A673 (cell line): ENCODE results near the gene SH2D1A. TPM values are rescaled to one million over a fixed set of nuclear protein-coding genes. Genes with fewer than 3 reads are reported as not detected.

Source experiments
- BruUV-seq: library from RNA; stranded (reverse); fragments of 400-500 nt; replicated peaks from 2 replicates; lab custom pipeline; 2021; lab: Mats Ljungman, UMichigan
- CTCF ChIA-PET: fragments of 300-600 bp; sonication (Branson Sonifier 250); formaldehyde crosslinking; loops from one replicate; lab custom pipeline; 2022; ENCODE audit warnings: antibody characterized with exemption; lab: Charles Lee
- POLR2A ChIA-PET: fragments of 300-600 bp; sonication (Branson Sonifier 250); formaldehyde crosslinking; loops from one replicate; lab custom pipeline; 2022; ENCODE audit warnings: antibody characterized with exemption; ENCODE audit not compliant: low non-redundant PET; lab: Charles Lee
- DNase-seq: peaks from one replicate; pipeline ENCODE4 v3.0.0-alpha.2; 2015; ENCODE audit warnings: low spot score
- H3K27ac ChIP-seq: fragments of 200-600 bp; sonication (generic); 2 replicates; pipeline ENCODE4 v1.5.1; 2016; ENCODE audit warnings: mixed run types, low read depth, mild to moderate bottlenecking, mixed read lengths, antibody characterized with exemption, low read length; ENCODE audit not compliant: poor library complexity, severe bottlenecking
- H3K27me3 ChIP-seq: fragments of 200-600 bp; sonication (generic); replicated peaks from 2 replicates; pipeline ENCODE4 v1.6.1; 2017; ENCODE audit warnings: mixed run types, low read depth, mild to moderate bottlenecking, mixed read lengths, antibody characterized with exemption, low read length; ENCODE audit not compliant: insufficient read depth, poor library complexity
- H3K36me3 ChIP-seq: fragments of 200-600 bp; sonication (generic); 2 replicates; pipeline ENCODE4 v1.6.1; 2016; ENCODE audit warnings: mixed run types, mild to moderate bottlenecking, mixed read lengths, antibody characterized with exemption, low read length; ENCODE audit not compliant: insufficient read depth, poor library complexity, severe bottlenecking
- H3K4me1 ChIP-seq: fragments of 200-600 bp; sonication (generic); 2 replicates; pipeline ENCODE4 v1.6.1; 2017; ENCODE audit warnings: mixed run types, mild to moderate bottlenecking, mixed read lengths, antibody characterized with exemption, low read length; ENCODE audit not compliant: insufficient read depth, poor library complexity, severe bottlenecking
- H3K4me3 ChIP-seq: fragments of 200-600 bp; sonication (generic); 2 replicates; pipeline ENCODE4 v1.5.1; 2016; ENCODE audit warnings: low read depth, mixed run types, mild to moderate bottlenecking, mixed read lengths, low read length; ENCODE audit not compliant: poor library complexity, severe bottlenecking
- H3K9me3 ChIP-seq: fragments of 200-600 bp; sonication (generic); 2 replicates; pipeline ENCODE4 v1.6.1; 2016; ENCODE audit warnings: mixed run types, low read depth, mild to moderate bottlenecking, mixed read lengths, antibody characterized with exemption, low read length; ENCODE audit not compliant: poor library complexity, severe bottlenecking
- CTCF ChIP-seq: fragments of 300-800, 200-600 bp; sonication (generic); conservative IDR thresholded peaks from 2 replicates; pipeline ENCODE4 v1.5.1; 2017; ENCODE audit warnings: low read depth, mild to moderate bottlenecking, antibody characterized with exemption, low read length, moderate library complexity, mixed read lengths
- EZH2 ChIP-seq: fragments of 200-600 bp; sonication (generic); IDR thresholded peaks from 2 replicates; pipeline ENCODE4 v1.6.1; 2017; ENCODE audit warnings: borderline replicate concordance, low read depth, mild to moderate bottlenecking, mixed read lengths, antibody characterized with exemption, low read length; ENCODE audit not compliant: poor library complexity, severe bottlenecking
- intact Hi-C: fragments of 100-400 bp; cut with micrococcal nuclease; formaldehyde crosslinking; loops from one replicate; pipeline ENCODE4 v1.10.0; 2022; ENCODE audit not compliant: unreplicated experiment
- total RNA-seq: library from RNA; stranded (reverse); gene quantifications from 2 replicates; pipeline ENCODE4 v1.2.3, GENCODE V29; 2021

Gene SH2D1A
- total RNA-seq, 1 experiment from 2014 or later = 0.71 TPM

- no peaks in the 10 kb centered on the region for H3K27me3 ChIP-seq
- intact Hi-C loops = loop anchor here (5.0 kb wide), 1 partner anchor 739 kb away; no protein-coding TSS in a partner anchor
- ChIA-PET CTCF (no interaction called here), POLR2A (interaction anchor here (0.7 kb wide), 1 partner anchor 1405 kb away, joined by 4 read pairs; no protein-coding TSS in a partner anchor)
- H3K4me3 ChIP-seq = no peak overlapping the region
- DNase-seq = no peak
- H3K9me3 ChIP-seq = no peaks in the 10 kb centered on the region
- no TSS peak for BruUV-seq
- H3K27ac ChIP-seq = no peak overlapping the region
- no peak for TF ChIP-seq EZH2
- TF ChIP-seq CTCF = no peak
- no peaks in the 10 kb centered on the region for H3K36me3 ChIP-seq
- H3K4me1 ChIP-seq = no peaks in the 10 kb centered on the region
These were observed 46.9 kb downstream of the SH2D1A start for GRCh38 chrX:124393238-124393637.

- Histone ChIP-seq H3K27me3 (no peaks in the 10 kb centered on the region), H3K9me3 (no peaks in the 10 kb centered on the region), H3K36me3 (no peaks in the 10 kb centered on the region), H3K4me3 (no peak overlapping the region), H3K4me1 (no peaks in the 10 kb centered on the region), H3K27ac (no peak overlapping the region)
- CTCF ChIA-PET = no interaction called here
- no TSS peak for BruUV-seq
- POLR2A ChIA-PET = interaction anchor here (0.7 kb wide), 1 partner anchor 1406 kb away, joined by 4 read pairs; no protein-coding TSS in a partner anchor
- no peak for DNase-seq
- intact Hi-C loops = loop anchor here (5.0 kb wide), 1 partner anchor 739 kb away; no protein-coding TSS in a partner anchor
- TF ChIP-seq EZH2 (no peak), CTCF (no peak)
These were observed 47.3 kb downstream of the SH2D1A start for GRCh38 chrX:124393659-124394058.

GRCh38 chrX:124395145-124395880 is 49.0 kb downstream of the SH2D1A start:
- TF ChIP-seq EZH2 (no peak), CTCF (no peak)
- Histone ChIP-seq H3K27ac (no peak overlapping the region), H3K36me3 (no peaks in the 10 kb centered on the region), H3K27me3 (no peaks in the 10 kb centered on the region), H3K4me3 (no peak overlapping the region), H3K4me1 (no peaks in the 10 kb centered on the region), H3K9me3 (no peaks in the 10 kb centered on the region)
- POLR2A ChIA-PET = no interaction called here
- intact Hi-C loops = no loop called here
- no peak for DNase-seq
- no TSS peak for BruUV-seq
- CTCF ChIA-PET = no interaction called here
